NT2/D1 (cell line): ENCODE data around the gene IDS.

Source experiments
- SUZ12 ChIP-seq: IDR thresholded peaks from 2 replicates; pipeline ENCODE4 v1.6.1; 2011; ENCODE audit not compliant: insufficient read length, insufficient read depth; ENCODE audit errors: extremely low read depth
- ZNF274 ChIP-seq: IDR thresholded peaks from 2 replicates; pipeline ENCODE4 v1.6.1; 2011; ENCODE audit warnings: mild to moderate bottlenecking, low read depth, low read length

DNA sequence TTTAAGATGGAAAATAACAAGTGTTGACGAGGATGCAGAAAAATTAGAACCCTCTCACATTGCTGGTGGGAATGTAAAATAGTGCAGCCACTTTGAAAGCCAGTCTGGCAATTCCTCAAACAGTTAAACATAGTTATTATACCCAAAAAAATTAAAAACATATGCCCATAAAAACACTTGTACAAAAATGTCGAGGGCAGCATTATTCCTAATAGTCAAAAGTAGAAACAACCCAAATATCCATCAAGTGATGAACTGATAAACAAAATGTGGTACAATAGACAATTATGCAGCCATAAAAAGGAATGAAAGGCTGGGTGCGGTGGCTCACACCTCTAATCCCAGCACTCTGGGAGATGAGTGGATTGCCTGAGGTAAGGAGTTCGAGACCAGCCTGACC, 6.3 kb downstream of the IDS start:
- TF ChIP-seq ZNF274 (no peak), SUZ12 (no peak)
